A549 treated with Mapracorat at 1 μM for 4 hours (cell line): ENCODE data around the gene DHPS. TPM values are rescaled to one million over a fixed set of nuclear protein-coding genes. Genes with fewer than 3 reads are reported as not detected.

Source experiments
- total RNA-seq: library from RNA; stranded (reverse); fragments of 200-300 nt; extraction: Qiagen RNA extraction; gene quantifications from 5 replicates; pipeline ENCODE4 v1.2.3, GENCODE V29; 2022

DHPS gene
- 34.7 to 50.4 TPM (median 49.3 TPM) in 5 replicates for total RNA-seq

GRCh38 chr19:12681074-12681987 lies at the start of gene DHPS:
TSS of gene DHPS (minus strand) at chr19:12681880. CDS start at chr19:12681766, 114 bp downstream.

GRCh38 chr19:12723641-12724426 lies 42.2 kb upstream of the DHPS start, which contains the start of gene TNPO2:
TSS of gene TNPO2 (minus strand) at chr19:12723932. CDS start at chr19:12720977, 2,955 bp downstream.

GRCh38 chr19:12696366-12697335 lies 15.0 kb upstream of the DHPS start, which contains the start of gene FBXW9:
TSS of gene FBXW9 (minus strand) at chr19:12696631. CDS start at chr19:12696581, 50 bp downstream.

GRCh38 chr19:12687496-12688196 lies 6.0 kb upstream of the DHPS start, which contains the start of gene GNG14:
TSS of gene GNG14 (plus strand) at chr19:12687998. CDS start at chr19:12688049, 51 bp downstream.

GRCh38 chr19:12666265-12667048 lies 15.2 kb downstream of the DHPS start, which contains the start of the genes MAN2B1 and WDR83:
TSS of gene MAN2B1 (minus strand) at chr19:12666742. CDS start at chr19:12666701, 41 bp downstream.
TSS of gene WDR83 (plus strand) at chr19:12666807. CDS start at chr19:12669791, 2,984 bp downstream.

Other genes starting within 250 kb of the DHPS start
- gene ZNF443, start 240.9 kb downstream of the DHPS start, total RNA-seq: 0.72 to 1.5 TPM (median 0.88 TPM) in 5 replicates
- not detected in 5 replicates for gene ZNF709, start 197.1 kb downstream of the DHPS start, total RNA-seq
- gene ZNF564, start 130.4 kb downstream of the DHPS start, total RNA-seq: 1.4 to 2.5 TPM (median 1.7 TPM) in 5 replicates
- 0.29 to 0.89 TPM (median 0.77 TPM) in 5 replicates for gene ZNF490, start 71.1 kb downstream of the DHPS start, total RNA-seq
- 4.1 to 6.0 TPM (median 4.9 TPM) in 5 replicates for gene ZNF791, start 71.0 kb downstream of the DHPS start, total RNA-seq
- gene MAN2B1, start 15.1 kb downstream of the DHPS start, total RNA-seq: 15.8 to 20.2 TPM (median 19.2 TPM) in 5 replicates
- 8.6 to 11.4 TPM (median 9.1 TPM) in 5 replicates for gene WDR83, start 15.1 kb downstream of the DHPS start, total RNA-seq
- gene GNG14, start 6.1 kb upstream of the DHPS start, total RNA-seq: not detected in 5 replicates
- 9.1 to 14.4 TPM (median 12.9 TPM) in 5 replicates for gene FBXW9, start 14.8 kb upstream of the DHPS start, total RNA-seq
- 24.4 to 36.5 TPM (median 34.0 TPM) in 5 replicates for gene TNPO2, start 42.1 kb upstream of the DHPS start, total RNA-seq
- gene TRIR, start 52.8 kb upstream of the DHPS start, total RNA-seq: 151 to 217 TPM (median 202 TPM) in 5 replicates
- gene GET3, start 55.6 kb upstream of the DHPS start, total RNA-seq: 78.1 to 102 TPM (median 96.8 TPM) in 5 replicates
- gene BEST2, start 69.9 kb upstream of the DHPS start, total RNA-seq: 1.5 to 2.3 TPM (median 1.8 TPM) in 5 replicates
- 9.6 to 11.8 TPM (median 10.1 TPM) in 5 replicates for gene HOOK2, start 93.7 kb upstream of the DHPS start, total RNA-seq
- gene JUNB, start 109.6 kb upstream of the DHPS start, total RNA-seq: 115 to 209 TPM (median 173 TPM) in 5 replicates
- gene PRDX2, start 119.9 kb upstream of the DHPS start, total RNA-seq: 0.33 to 0.87 TPM (median 0.68 TPM) in 4 of 5 replicates, not detected in the other
- 7.7 to 15.0 TPM (median 11.7 TPM) in 4 of 5 replicates, not detected in the other for gene THSD8, start 120.2 kb upstream of the DHPS start, total RNA-seq
- gene RNASEH2A, start 124.7 kb upstream of the DHPS start, total RNA-seq: 39.1 to 48.3 TPM (median 46.8 TPM) in 5 replicates
- 0.22 to 0.48 TPM (median 0.33 TPM) in 3 of 5 replicates, not detected in the others for gene RTBDN, start 152.7 kb upstream of the DHPS start, total RNA-seq
- gene MAST1, start 156.6 kb upstream of the DHPS start, total RNA-seq: 1.4 to 2.6 TPM (median 1.9 TPM) in 5 replicates
- gene DNASE2, start 199.6 kb upstream of the DHPS start, total RNA-seq: 26.6 to 32.2 TPM (median 29.9 TPM) in 5 replicates
- gene KLF1, start 205.3 kb upstream of the DHPS start, total RNA-seq: 0.10 TPM in 1 of 5 replicates, not detected in the others
- 8.7 to 10.3 TPM (median 9.7 TPM) in 5 replicates for gene GCDH, start 209.3 kb upstream of the DHPS start, total RNA-seq
- gene SYCE2, start 237.4 kb upstream of the DHPS start, total RNA-seq: 0.42 to 0.75 TPM (median 0.58 TPM) in 5 replicates